ENCODE data around the gene CTU1.
A peak's percentile ranks its signal among the peaks of the same experiment; 100 is the strongest.
"Not testable (repeated sequence)": the region's sequence is repeated elsewhere in the genome, so short reads cannot be mapped to it uniquely, and the experiment has no call there.

CTU1 gene

DNA sequence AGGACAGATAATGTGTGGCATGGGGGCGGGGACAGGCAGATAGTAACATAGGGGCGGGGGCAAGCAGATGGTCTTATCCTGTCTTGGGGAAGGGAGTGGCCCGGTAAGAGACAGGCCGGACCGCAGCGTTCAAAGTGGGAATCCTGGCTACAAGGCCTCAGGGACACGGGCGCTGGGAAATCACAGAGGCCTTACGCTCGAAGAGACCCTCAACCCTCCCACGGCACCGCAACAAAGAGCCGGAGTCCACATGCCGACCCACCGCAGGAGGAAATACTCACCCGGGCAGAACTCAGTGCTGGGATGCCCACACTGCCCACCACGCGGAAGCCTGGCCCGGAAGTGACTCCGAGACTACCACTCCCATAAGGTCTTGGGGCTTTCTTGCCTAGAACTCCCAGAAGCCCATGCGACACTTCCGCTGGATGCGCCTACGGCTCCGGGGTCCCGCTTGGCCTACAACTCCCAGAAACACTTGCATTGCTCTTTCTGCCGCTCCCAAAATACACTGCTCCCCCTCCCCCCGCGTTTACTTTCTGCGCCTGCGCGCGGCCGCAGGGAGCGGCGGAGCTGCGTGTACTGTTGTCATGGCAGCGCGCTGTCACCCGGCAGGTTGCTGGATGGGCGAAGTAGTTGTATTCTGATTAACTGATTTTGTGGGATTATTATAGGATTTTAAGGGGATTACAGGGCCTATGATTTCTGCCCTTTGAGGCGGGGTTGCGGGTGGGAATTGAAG, at the start of gene CTU1:
TSS of gene CTU1 (minus strand) at position 344 of the 739 bp plus-strand sequence. CDS start 3,840 bp downstream, outside the sequence.
- DNase-seq = peak; percentile 99 to 100

DNA sequence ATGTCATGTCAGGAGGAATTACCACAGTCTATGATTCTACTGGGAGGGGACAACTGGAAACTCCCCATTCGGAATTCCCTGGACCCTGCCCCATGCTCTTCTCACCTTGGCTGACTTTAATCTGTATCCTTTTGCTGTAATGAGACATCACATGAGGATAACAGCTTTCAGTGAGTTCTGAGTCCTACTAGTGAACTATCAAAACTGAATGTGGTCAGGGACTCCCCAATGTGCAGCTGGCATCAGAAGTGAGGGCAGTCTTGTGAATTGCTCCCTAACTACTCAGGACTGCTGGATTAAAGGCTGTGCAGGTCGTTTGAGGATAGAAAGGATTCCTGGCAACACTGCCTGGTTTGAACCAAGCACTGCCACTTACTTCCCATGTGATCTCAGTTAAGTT, 49.1 kb upstream of the CTU1 start:
- no peak for DNase-seq

DNA sequence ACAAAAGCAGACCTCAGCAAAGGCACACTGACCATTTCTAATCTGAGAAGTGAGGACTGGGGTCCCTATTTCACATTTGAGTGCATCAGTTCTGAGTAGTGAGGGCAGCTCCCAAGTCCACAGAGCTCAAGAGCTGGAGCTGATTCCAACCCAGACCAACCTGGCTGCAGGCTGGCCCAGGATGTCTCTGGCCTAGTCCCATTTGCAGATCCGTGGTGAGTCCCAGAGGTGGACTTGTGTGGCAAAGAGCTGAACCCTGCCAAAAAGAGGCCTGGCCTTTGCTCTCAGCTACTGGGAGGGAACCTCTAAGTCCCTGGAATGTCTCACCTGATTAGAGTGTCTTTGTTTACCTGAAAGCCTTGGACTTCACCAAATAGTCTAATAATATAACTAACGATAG, 48.5 kb upstream of the CTU1 start:
- DNase-seq = no peak

DNA sequence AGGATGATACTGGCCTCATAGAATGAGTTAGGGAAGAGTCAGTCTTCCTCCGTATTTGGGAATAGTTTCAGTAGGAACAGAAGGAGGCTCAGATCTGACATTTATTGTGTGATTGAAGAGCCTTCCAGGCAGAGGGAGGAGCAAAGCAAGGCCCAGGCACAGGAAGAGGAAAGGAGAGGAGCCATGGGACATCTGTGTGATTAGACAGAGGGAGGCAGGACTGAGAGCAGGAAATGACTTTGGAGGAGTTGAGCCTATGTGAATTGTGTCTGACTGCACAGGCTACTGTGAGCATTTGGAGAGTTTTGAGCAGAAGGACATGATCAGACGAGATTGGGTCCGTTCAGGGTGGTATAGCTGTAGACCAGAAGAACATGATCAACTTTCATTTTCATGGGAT, 42.4 kb upstream of the CTU1 start:
- DNase-seq = no peak

DNA sequence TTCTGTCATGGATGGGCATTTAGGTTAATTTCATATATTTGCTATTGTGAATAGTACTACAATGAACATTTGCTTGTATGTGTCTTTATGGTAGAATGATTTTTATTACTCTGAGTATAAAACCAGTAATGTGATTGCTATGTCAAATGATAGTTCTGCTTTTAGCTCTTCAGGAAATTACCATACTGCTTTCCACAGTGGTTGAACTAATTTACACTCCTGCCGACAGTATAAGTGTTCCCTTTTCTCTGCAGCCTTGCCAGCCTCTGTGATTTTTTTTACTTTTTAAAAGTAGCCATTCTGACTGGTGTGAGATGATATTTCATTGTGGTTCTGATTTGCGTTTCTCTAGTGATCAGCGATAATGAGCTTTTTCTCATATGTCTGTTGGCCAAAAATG, 40.4 kb upstream of the CTU1 start:
- DNase-seq = peak; percentile 57 to 58

DNA sequence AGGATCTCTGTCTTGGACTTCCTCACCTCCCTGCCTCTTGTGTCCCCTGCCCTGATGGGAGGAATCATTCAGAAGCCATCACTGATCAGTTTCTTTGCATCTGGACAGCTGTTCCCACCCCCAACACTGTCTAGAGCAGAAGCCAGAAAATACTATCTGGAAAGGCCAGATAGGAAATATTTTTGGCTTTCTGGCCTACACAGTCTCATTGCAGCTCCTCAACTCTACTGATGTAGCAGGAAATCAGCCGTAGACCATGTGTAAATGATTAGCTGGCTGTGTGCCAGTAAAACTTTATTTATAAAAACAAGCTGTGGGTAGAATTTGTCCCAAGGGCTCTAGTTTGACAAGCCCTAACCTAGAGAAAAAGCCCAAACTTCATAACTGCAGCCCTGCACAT, 39.5 kb upstream of the CTU1 start:
- DNase-seq = no peak

DNA sequence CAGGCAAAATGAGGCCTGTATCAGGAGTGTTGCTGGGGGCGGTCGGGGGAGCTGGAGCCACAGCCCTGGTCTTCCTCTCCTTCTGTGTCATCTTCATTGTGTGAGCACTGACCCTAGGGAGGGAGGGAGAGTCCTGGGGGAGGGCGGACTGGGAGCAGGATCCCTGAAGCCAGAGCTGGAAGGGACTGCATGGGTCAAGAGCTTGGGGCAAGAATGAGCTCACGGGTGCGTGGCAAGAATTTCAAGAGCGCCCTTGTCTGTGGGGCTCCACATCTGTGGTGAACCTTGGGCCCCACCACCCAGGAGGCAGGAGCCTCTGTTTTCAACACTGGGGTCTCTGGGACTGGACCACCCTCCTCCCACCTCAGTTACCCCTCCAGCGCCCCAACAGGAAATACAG, 38.5 kb upstream of the CTU1 start:
- DNase-seq = no peak

DNA sequence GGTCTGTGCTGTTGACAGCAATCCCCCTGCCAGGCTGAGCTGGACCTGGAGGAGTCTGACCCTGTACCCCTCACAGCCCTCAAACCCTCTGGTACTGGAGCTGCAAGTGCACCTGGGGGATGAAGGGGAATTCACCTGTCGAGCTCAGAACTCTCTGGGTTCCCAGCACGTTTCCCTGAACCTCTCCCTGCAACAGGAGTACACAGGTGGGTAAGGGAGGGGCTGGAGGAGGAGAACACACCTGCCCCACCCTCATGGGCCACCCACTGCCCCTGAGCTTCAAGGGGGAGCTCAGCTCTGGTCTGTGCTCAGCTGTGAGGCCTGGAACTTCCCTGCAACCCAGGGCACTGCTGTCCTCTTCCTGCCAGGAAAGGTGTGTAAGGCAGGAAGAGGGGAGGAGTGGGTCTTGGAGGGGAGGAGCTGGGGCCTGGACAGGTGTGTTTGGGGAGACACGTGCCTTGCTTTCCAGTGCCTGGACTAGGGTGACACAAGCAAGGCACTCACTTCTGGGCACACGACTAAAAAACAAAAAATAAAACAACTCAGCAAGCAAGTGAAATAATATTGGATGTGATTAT, 37.8 kb upstream of the CTU1 start:
- no peak for DNase-seq

DNA sequence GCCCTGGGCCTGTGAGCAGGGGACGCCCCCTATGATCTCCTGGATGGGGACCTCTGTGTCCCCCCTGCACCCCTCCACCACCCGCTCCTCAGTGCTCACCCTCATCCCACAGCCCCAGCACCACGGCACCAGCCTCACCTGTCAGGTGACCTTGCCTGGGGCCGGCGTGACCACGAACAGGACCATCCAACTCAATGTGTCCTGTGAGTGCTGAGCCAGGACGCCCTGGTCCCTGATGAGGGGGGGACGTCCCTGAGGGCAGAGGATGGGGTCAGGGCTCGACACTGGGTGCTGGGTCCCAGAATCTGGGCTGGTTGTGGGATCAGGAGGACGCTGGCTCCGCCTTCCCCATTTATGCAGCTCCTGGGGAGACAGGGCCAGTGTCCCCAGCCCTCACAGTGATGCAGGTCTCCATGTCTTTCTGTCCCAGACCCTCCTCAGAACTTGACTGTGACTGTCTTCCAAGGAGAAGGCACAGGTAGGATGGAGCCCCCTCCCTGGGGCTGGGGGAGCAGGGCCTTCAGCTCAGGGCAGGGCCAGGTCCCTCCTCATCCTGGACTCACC, 36.4 kb upstream of the CTU1 start:
- no peak for DNase-seq

DNA sequence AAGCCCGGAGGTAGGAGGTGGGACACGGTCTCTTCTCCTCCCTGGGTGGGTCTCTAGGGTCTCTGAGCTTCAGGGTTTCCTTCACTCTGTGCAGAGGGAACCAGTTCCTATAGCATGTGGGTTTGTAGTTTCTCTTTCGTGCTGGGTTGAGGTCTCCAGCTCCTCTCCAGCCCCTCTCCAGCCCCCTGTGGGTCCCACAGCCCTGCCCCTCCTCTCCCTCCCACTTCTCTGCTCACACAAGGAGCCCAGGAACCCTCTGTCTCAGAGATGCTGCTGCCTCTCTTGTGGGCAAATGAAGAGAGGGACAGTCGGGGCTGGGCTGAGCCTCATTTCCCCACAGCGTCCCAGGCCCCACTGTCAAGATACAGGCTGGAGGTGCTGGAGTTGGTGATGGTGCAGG, 35.3 kb upstream of the CTU1 start:
- DNase-seq = no peak

DNA sequence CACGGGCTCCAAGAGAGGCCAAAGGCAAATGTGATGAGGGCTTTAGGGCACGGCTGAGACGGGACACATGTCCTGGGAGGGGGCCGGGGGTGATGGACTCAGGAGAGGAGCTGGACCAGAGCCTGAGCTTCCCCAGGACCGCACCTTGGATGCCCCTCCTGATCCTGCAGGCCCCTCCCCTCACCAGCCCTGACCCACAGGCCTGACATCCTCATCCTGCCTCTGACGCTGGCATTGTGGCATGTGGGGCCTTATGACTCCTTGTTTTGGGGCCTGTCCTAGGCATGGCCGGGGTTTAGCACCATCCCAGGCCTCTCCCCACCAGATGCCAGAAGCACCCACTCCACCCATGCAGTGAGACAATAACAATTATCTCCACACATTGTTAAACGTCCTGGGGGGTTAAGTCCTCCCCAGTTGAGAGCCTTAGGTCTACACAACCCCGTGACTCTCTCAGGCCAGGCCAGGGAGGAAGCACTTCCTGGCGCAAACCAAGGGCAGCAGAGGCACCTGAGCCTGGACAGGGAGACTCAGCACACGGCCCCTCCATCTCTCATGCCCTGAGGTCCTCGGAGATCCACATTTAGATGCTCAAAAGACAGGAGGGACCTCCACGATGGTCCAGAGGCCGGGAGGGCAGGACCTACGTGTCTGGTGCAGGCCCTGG, 34.7 kb upstream of the CTU1 start:
- DNase-seq = not testable (repeated sequence)

DNA sequence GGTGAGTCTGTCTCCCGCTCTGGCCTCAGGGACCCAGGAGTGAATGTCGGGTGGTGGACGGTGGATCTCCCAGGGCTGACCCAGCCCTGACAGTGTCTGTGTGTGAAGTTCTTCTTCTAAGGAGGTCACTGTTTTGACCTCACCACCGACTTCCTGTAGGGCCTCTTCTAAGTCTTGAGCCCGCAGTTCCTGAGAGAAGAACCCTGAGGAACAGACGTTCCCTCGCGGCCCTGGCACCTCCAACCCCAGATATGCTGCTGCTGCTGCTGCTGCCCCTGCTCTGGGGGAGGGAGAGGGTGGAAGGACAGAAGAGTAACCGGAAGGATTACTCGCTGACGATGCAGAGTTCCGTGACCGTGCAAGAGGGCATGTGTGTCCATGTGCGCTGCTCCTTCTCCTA, 33.9 kb upstream of the CTU1 start, which contains the start of gene SIGLEC7:
TSS of gene SIGLEC7 (plus strand) at position 183 of the 400 bp plus-strand sequence. CDS start at position 252, 69 bp downstream.
- DNase-seq = peak in 1 of 2 donors; percentile 34

DNA sequence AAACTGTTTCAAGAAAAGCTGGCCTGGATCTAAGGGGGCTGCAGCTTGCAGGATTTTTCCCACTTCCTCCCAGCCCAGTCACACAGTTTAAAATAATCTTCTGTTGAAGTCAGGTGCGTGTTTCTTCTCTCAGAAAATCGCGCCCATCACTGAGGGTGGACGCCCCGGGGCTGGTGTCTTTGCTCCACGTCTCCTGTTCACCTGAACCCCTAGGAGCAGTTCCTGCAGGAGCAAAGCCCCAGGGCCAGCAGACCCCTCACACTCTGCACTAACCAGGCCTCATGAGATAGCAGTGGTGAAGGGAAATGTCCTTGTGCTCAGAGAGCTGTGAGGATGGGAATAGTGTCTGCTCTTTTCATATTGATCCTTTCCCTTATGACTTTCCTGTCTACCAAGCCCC, 33.0 kb upstream of the CTU1 start:
- DNase-seq = no peak

DNA sequence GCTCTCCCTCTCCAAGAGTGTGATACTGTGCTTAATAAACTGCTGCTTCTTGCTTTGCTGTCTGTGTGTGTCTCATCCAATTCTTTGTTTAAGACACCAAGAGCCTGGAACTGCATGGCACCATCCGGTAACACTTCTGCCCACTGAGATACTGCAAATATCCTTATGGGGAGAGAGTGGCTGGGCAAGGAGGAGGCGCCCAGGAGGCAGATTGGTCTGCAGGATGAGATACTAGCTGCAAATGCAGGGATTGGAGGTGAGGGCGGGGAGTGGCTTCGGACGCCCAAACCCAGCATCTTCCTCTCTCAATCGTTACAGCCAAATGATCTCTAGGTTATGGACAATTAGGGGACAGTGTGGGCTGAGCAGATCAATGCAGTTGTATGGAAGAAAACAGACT, 32.2 kb upstream of the CTU1 start:
- DNase-seq = peak in 1 of 2 donors; percentile 25

DNA sequence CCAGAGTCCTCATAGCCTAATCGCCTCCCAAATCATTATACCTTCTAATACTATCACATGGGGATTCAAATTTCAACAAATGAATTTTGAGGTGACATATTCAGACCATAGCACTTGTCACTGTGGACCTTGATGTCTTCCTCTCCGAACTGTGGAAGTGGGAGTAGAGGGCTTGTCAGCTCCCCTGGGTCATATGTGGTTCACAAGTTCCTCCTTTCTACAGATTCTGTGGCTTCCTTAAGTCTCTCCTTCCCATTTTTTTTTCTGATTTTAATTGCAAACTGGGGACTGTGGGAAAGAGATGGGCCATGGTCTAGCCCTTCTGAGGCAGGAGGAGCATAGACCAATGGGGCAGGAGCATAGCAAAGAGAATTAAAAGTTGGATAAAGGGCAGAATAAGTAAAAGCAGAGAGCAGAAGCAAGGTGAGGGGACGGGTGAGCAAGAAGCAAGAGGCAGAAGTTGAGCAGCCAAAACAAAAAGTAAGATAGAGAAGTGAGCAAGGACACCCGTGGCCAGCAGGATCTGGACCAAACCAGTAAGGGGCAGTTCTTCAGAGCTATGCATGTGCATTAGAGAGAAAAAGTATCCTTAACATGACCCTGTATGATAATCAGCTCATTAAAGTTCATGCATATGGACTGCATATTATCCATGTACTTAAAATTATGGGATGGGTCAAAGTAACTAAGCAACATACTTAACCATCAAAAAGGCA, 31.2 kb upstream of the CTU1 start:
- DNase-seq = peak; percentile 70 to 89

DNA sequence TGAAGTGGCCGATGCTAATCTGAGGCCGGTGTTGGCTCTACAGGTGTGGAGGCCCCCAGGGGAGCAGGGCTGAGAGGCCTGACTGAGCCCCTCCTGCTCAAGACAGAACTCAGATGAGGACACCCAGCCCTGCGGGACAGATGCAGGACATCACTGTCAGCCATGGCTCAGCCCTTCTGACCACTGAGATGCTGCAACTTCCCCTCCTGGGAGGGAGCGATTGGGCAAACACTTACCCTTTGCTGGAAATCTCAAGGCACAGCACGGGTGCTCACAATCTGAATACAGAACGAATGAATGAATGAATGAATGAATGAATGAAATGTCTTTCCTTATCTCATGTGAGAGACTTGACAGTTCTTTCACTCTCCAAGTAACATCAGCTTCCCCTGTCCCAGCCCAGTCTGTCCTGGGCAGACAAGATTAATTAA, 30.4 kb upstream of the CTU1 start:
- peak; percentile 90 to 92 for DNase-seq

DNA sequence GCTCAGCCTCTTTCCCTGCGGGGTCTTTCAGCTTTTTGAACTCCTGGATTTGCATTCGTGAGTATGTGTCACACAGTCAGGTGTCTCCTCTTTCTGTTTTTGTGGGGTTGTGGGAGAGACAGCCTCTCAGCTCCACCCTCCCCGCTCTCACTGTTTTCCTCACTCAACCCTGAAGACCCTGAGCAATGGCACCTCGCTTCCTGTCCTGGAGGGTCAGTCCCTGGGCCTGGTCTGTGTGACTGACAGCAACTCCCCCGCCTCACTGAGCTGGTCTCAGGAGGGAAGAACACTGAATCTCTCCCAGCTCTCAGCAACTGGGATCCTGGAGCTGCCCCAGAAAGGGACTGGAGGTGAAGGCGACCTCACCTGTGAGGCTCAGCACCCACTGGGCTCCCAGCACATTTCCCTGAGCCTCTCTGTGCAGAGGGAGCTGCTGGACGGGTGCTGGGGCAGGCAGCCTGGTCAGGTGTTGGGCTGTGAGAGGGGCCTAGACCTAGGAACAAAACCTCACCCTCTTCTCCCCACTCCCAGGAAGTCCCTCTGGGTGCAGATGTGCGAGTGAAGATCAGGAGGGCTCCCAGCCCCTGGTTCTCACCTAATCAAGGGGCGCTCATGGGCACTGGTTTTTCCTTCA, 29.7 kb upstream of the CTU1 start:
- DNase-seq = no peak

DNA sequence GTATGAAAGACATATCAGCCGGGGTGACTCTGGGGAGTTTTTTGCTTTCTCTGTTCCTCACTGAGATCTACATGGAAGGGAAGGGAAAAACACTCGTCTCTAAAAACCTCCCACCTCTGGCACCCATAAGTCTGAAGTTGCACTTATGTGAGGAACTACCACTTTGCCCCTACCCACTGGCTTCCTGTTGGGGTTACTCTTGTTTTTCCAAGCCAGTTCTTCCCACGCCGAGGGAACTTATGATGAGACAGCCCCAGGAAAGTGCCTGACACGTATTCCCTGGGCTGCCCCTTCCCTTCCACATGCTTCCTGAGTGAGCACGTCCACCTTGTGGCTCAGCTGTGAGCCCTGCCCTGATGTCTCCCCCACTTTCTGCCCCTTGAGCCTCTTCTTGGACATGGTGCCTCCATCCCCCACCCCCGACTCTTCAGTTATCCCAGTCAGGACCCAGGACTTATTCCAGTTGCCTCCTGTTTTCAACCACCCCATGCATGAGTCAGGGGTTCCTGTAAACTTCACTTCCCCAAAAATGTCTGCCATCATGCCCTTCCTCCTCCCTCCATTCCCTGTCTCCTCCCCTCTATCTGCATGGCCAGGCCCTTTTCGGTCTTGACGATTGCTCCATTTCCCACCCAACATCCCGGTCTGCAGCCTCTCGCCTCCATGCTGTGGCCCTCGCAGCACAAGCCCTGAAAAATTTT, 28.8 kb upstream of the CTU1 start:
- DNase-seq = peak; percentile 94 to 100

DNA sequence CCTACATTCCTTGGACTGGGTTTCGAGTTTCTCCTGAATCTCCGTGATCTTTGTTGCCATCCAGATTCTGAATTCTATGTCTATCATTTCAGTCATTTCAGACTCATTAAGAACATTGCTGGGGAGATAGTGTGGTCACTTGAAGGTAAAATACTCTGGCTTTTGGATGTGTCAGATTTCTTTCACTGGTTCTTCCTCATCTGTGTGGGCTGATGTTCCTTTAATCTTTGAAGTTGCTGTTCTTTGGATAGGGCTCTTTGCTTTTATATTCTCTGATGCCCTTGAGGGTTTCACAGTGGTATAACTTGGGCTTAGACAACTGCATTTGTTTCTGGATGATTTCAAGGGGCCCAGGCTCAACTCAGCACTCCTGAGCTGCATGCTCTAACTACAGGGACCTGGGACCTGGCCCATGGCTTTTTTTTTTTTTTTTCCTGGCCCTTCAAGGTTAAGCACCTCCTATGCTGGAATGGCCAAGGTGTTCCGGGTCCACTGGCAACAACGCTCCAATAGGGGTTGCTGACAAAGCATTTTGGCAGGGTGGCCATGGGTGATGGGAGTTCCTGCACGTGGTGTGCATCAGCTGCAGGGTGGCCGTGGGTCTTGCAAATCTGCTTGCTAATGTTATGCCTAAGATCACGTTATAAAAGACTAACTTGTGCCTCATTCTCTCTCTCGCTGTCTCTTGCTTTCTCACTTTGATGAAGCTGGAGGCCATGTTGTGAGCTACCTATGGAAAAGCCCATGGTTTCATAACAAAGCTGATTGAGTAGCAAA, 28.0 kb upstream of the CTU1 start:
- peak in 1 of 2 donors; percentile 49 for DNase-seq

DNA sequence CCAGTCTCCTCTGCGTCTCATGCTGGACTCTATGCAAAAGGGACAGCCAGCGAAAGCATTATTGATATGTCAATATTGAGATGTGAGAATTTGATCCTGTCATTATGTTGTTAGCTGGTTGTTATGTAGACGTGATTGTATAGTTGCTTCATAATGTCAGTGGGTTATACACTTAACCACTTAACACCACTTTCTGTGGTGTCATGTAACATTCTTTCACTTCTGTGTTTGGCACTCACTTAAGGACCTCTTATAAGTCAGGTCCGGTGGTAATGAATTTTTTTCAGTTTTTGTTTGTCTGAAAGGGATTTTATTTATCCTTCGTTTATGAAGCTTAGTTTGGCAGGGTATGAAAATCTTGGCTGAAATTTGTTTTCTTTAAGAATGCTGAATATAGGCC, 26.8 kb upstream of the CTU1 start:
- DNase-seq = no peak

Measured in inflammatory macrophage treated with lipopolysaccharide for 1 hour (primary cell).